ENCODE measurements around the gene CLEC4F.

The CLEC4F gene, protein sequence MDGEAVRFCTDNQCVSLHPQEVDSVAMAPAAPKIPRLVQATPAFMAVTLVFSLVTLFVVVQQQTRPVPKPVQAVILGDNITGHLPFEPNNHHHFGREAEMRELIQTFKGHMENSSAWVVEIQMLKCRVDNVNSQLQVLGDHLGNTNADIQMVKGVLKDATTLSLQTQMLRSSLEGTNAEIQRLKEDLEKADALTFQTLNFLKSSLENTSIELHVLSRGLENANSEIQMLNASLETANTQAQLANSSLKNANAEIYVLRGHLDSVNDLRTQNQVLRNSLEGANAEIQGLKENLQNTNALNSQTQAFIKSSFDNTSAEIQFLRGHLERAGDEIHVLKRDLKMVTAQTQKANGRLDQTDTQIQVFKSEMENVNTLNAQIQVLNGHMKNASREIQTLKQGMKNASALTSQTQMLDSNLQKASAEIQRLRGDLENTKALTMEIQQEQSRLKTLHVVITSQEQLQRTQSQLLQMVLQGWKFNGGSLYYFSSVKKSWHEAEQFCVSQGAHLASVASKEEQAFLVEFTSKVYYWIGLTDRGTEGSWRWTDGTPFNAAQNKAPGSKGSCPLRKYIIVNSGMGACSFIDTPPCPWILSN

DNA sequence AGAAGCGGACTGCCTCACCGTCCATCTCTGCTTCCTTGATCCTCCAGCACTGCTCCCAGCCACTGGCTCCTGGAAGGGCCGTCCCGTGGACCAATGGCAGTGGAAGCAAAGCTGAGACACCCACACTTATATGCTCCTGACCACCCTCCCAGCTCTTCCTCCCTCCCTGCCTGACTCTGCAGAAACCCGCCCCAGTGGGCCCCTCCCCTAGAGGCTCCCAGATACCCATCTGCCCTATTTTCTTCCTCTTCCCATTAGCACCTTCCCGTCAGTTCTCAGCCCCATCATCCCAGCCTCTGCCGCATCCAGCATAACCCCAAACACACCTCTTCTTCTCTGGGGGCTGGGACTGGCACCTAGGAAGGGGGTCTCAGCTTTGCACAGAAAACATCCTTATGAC lies at the start of gene CLEC4F:
Gene CLEC4F, minus strand, starts transcription at position 101 of the 400 bp plus-strand sequence. Its CDS starts 76 bp downstream, at position 25.
- H3K9me3 ChIP-seq (ENCODE audit: control insufficient read depth, low read length) = no peaks in the 10 kb centered on the region
- TF ChIP-seq, protein P1, sequence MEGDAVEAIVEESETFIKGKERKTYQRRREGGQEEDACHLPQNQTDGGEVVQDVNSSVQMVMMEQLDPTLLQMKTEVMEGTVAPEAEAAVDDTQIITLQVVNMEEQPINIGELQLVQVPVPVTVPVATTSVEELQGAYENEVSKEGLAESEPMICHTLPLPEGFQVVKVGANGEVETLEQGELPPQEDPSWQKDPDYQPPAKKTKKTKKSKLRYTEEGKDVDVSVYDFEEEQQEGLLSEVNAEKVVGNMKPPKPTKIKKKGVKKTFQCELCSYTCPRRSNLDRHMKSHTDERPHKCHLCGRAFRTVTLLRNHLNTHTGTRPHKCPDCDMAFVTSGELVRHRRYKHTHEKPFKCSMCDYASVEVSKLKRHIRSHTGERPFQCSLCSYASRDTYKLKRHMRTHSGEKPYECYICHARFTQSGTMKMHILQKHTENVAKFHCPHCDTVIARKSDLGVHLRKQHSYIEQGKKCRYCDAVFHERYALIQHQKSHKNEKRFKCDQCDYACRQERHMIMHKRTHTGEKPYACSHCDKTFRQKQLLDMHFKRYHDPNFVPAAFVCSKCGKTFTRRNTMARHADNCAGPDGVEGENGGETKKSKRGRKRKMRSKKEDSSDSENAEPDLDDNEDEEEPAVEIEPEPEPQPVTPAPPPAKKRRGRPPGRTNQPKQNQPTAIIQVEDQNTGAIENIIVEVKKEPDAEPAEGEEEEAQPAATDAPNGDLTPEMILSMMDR (IDR thresholded peaks at IDR 0.05) = no peak
- H3K27ac ChIP-seq = no peak within 1 kb of the TSS
- H3K27me3 ChIP-seq (ENCODE audit: control insufficient read depth, insufficient read depth, low read length) = no peaks in the 10 kb centered on the region
- H2AFZ ChIP-seq = no peak within 1 kb of the TSS
- H3K9ac ChIP-seq = no peak within 1 kb of the TSS
- H3K36me3 ChIP-seq (ENCODE audit: control insufficient read depth, insufficient read depth, low read length) = no peaks in the 10 kb centered on the region
- no peak within 1 kb of the TSS for H3K4me3 ChIP-seq (ENCODE audit: low read depth, low read length)
- no peak within 1 kb of the TSS for H3K4me2 ChIP-seq (ENCODE audit: low read length)
- H3K4me1 ChIP-seq = no peaks in the 10 kb centered on the region
- no peaks in the 10 kb centered on the region for H3K79me2 ChIP-seq

DNA sequence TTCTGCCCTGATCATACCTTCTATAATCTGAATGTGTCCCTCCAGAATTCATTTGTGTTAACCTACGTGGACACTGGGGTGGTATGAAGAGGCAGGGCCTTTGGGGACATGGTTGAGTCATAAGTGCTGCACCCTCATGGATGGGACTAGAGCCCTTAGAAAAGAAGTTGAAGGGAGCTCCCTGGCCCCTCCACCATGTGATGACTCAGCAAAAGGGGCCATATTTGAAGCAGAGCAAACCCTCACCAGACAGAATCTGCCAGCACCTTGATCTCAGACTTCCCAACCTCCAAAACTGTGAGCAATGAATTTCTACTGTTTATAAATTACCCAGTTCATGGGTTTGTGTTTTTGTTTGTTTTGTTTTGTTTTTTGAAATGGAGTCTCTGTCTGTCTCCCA lies 48.6 kb upstream of the CLEC4F start:
- Histone ChIP-seq H3K36me3 (ENCODE audit: control insufficient read depth, insufficient read depth, low read length) (no peaks in the 10 kb centered on the region), H3K27ac (no peak overlapping the region), H3K27me3 (ENCODE audit: control insufficient read depth, insufficient read depth, low read length) (no peaks in the 10 kb centered on the region), H3K9ac (no peak overlapping the region), H3K4me2 (ENCODE audit: low read length) (no peak overlapping the region), H2AFZ (no peak overlapping the region), H3K4me1 (no peaks in the 10 kb centered on the region), H3K79me2 (no peaks in the 10 kb centered on the region), H3K9me3 (ENCODE audit: control insufficient read depth, low read length) (no peaks in the 10 kb centered on the region), H3K4me3 (ENCODE audit: low read depth, low read length) (no peak overlapping the region)
- TF ChIP-seq, protein P1 (IDR thresholded peaks at IDR 0.05) = no peak

DNA sequence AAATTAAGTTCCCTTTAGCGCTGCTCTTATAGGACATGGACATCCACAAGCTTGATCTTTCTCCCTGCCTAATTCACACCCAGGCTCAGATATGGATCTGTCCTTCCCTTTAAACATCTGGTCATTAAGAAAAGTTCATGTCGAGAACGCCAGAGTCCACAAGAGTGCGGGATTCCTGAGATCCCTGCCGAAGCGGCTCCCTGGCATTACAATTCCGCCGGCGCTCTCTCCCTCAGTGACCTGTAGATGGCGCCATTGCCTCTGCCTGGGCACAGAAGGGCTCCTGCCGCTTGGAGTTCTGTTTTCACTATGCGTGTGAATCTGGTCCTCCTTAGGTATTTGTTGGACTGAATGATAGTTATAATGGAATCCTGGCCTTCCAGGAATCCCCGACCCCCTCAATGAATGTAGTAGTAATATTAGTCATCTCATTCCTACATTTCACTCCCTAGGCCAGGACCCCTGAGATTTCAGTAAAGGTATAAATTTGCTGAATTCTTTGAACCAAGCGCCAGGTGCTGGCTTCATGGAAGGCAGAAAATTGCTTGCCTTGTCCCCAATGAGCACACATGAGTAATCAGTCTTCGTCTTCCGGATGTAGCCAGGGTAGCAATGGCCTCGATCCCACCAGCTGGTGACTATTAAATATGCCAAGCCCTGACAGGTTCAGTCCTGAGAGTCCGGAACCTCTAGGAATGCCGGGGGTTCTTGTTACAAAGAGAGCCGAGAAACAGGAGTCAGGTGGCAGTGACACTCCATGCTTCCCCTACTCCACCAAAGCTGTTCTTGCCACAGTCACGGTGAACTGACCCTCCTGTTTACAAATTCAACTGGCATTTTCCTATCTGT lies 41.6 kb upstream of the CLEC4F start:
- H3K4me3 ChIP-seq (ENCODE audit: low read depth, low read length) = no peak overlapping the region
- H3K79me2 ChIP-seq = no peaks in the 10 kb centered on the region
- no peaks in the 10 kb centered on the region for H3K36me3 ChIP-seq (ENCODE audit: control insufficient read depth, insufficient read depth, low read length)
- no peak overlapping the region for H2AFZ ChIP-seq
- no peaks in the 10 kb centered on the region for H3K4me1 ChIP-seq
- no peak overlapping the region for H3K9ac ChIP-seq
- no peak overlapping the region for H3K4me2 ChIP-seq (ENCODE audit: low read length)
- H3K27me3 ChIP-seq (ENCODE audit: control insufficient read depth, insufficient read depth, low read length) = no peaks in the 10 kb centered on the region
- H3K27ac ChIP-seq = no peak overlapping the region
- TF ChIP-seq, protein P1 (IDR thresholded peaks at IDR 0.05) = peak; percentile 96
- H3K9me3 ChIP-seq (ENCODE audit: control insufficient read depth, low read length) = no peaks in the 10 kb centered on the region

DNA sequence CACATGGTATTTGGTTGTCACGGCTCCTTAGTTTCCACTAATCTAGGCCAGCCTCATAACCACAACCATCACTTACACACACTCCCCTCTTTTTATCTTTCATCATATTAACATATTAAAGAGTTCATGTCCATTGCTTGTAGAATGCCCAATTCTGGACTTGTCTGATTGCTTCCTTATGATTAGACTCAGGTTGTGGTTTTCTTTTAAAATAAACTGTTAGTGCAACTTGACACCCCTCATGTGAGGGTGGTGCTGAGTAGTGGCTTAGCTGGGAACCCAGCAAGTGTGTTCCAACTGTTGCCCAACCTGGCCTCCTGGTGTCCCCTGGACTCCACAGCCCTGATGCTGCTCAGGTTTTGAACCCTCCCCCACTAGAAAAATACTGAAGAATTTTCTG lies 35.3 kb upstream of the CLEC4F start:
- no peak overlapping the region for H3K4me3 ChIP-seq (ENCODE audit: low read depth, low read length)
- H3K9ac ChIP-seq = no peak overlapping the region
- H2AFZ ChIP-seq = no peak overlapping the region
- no peaks in the 10 kb centered on the region for H3K9me3 ChIP-seq (ENCODE audit: control insufficient read depth, low read length)
- H3K79me2 ChIP-seq = no peaks in the 10 kb centered on the region
- H3K36me3 ChIP-seq (ENCODE audit: control insufficient read depth, insufficient read depth, low read length) = no peaks in the 10 kb centered on the region
- TF ChIP-seq, protein P1 (IDR thresholded peaks at IDR 0.05) = no peak
- no peaks in the 10 kb centered on the region for H3K4me1 ChIP-seq
- H3K27me3 ChIP-seq (ENCODE audit: control insufficient read depth, insufficient read depth, low read length) = no peaks in the 10 kb centered on the region
- no peak overlapping the region for H3K27ac ChIP-seq
- no peak overlapping the region for H3K4me2 ChIP-seq (ENCODE audit: low read length)

All from parathyroid adenoma (tissue), 2 donors.